ENCODE results near the gene CCDC3. TPM values are rescaled to one million over a fixed set of nuclear protein-coding genes. Genes with fewer than 3 reads are reported as not detected.

CCDC3 gene
- total and polyA plus RNA-seq, 2 of the 8 experiments (the other 6 are each of a cell fraction or from before 2014, with no cell fraction given), result 3.4 to 3.7 TPM

DNA sequence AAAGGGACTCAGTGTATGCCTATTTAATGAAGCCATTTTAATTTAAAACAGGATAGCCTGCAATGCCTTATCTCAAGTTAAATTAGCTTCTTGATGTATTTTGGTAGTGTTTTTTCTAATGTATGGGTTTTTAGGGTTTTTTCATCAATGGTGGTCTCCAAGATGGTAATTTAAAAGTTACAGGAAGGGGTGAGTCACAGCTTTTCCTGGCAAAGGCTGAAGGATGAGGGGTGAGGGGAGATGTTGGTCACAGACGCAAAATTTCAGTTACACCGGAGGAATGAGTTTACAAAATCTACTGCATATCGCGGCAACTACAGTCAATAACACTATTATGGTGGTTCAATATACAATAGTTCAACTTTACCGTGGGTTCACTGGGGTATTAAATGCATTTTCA, 31.6 kb downstream of the CCDC3 start:
- no peaks in the 10 kb centered on the region for H4K20me1 ChIP-seq (replicated peaks in 1 of 2; ENCODE audit: control insufficient read depth in 1 of 2, insufficient read depth in 2 of 2, low read length in 2 of 2)
- no peak for DNase-seq (ENCODE audit: low read depth in 1 of 2, low spot score in 2 of 2)
- no peak for TF ChIP-seq CBX5 (IDR thresholded peaks at IDR 0.05; ENCODE audit: low read depth, low read length)
- TF ChIP-seq PHF8 (conservative IDR thresholded peaks at IDR 0.05; ENCODE audit: low read depth, low read length), result no peak
- TF ChIP-seq GTF2F1 (IDR thresholded peaks at IDR 0.05; ENCODE audit: borderline replicate concordance, low read depth, low read length), result no peak
- no peak for TF ChIP-seq POLR2AphosphoS5 (IDR thresholded peaks at IDR 0.05; ENCODE audit: low read depth, low read length)
- no peak for TF ChIP-seq CEBPB (IDR thresholded peaks at IDR 0.05; ENCODE audit: low read depth, low read length)
- no peak for TF ChIP-seq EGR1 (IDR thresholded peaks at IDR 0.05; ENCODE audit: borderline replicate concordance, low read depth, low read length)
- no peak for TF ChIP-seq POLR2A (IDR thresholded peaks at IDR 0.05; ENCODE audit: control extremely low read depth in 1 of 2, low read depth in 2 of 2, low read length in 2 of 2)
- no peak for TF ChIP-seq HDAC6 (IDR thresholded peaks at IDR 0.05; ENCODE audit: low read depth, low read length)
- TF ChIP-seq ASH2L (IDR thresholded peaks at IDR 0.05; ENCODE audit: low read length), result no peak
- TF ChIP-seq YY1 (IDR thresholded peaks at IDR 0.05; ENCODE audit: low read depth, low read length), result no peak
- no peak for TF ChIP-seq ATF3 (IDR thresholded peaks at IDR 0.05; ENCODE audit: insufficient read depth, low read depth, low read length)
- no peak for TF ChIP-seq SUZ12 (IDR thresholded peaks at IDR 0.05; ENCODE audit: low read length)
- no peak for TF ChIP-seq TBP (IDR thresholded peaks at IDR 0.05; ENCODE audit: low read depth, low read length)
- TF ChIP-seq, protein P1, sequence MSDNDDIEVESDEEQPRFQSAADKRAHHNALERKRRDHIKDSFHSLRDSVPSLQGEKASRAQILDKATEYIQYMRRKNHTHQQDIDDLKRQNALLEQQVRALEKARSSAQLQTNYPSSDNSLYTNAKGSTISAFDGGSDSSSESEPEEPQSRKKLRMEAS (IDR thresholded peaks at IDR 0.05), result no peak
- no peak for TF ChIP-seq GABPA (IDR thresholded peaks at IDR 0.05; ENCODE audit: borderline replicate concordance, insufficient read depth, low read length)

More for the DNA sequence above, 31.6 kb downstream of the CCDC3 start:
- Histone ChIP-seq H3K56ac (replicated peaks; ENCODE audit: insufficient read length, low read depth, low read length) (no peak overlapping the region), H3K4me1 (replicated peaks in 1 of 4; ENCODE audit: control insufficient read depth in 3 of 4, insufficient read depth in 4 of 4, low read length in 3 of 4) (peaks cover 0 to 4% (median 0%) of the 10 kb centered on the region in 4 experiments; a peak in 1 of 7 replicates), H3K79me2 (ENCODE audit: control insufficient read depth in 1 of 2, insufficient read depth in 2 of 2, low read length in 2 of 2) (no peaks in the 10 kb centered on the region), H2BK120ac (replicated peaks; ENCODE audit: low read depth, low read length) (no peak overlapping the region), H3K23ac (ENCODE audit: insufficient read length) (no peak overlapping the region), H2AFZ (ENCODE audit: low read length) (no peak overlapping the region), H4K8ac (ENCODE audit: extremely low read depth, insufficient read depth, low read length) (no peak overlapping the region), H3K4me2 (ENCODE audit: insufficient read depth in 1 of 2, low read depth in 2 of 2, low read length in 2 of 2) (no peak overlapping the region), H2BK5ac (ENCODE audit: low read depth, low read length) (no peak overlapping the region), H3K27ac (ENCODE audit: low read depth, low read length) (no peak overlapping the region), H2BK12ac (ENCODE audit: low read depth, low read length) (no peak overlapping the region), H3K4me3 (ENCODE audit: extremely low read depth in 1 of 4, insufficient read depth in 2 of 4, low read depth in 3 of 4, low read length in 4 of 4) (no peak overlapping the region), H3K36me3 (ENCODE audit: control insufficient read depth in 2 of 4, insufficient read depth in 4 of 4, low read length in 3 of 4) (no peaks in the 10 kb centered on the region), H3K79me1 (ENCODE audit: low read depth, low read length) (no peaks in the 10 kb centered on the region), H3K18ac (ENCODE audit: extremely low read depth, low read length) (no peak overlapping the region), H3K14ac (ENCODE audit: insufficient read length) (no peak overlapping the region), H3K9me3 (ENCODE audit: insufficient read depth in 2 of 2, low read depth in 1 of 2, low read length in 1 of 2) (no peaks in the 10 kb centered on the region), H3K27me3 (replicated peaks in 1 of 4; ENCODE audit: control insufficient read depth in 3 of 4, extremely low read depth in 1 of 4, insufficient read depth in 3 of 4, low read length in 3 of 4) (no peaks in the 10 kb centered on the region), H4K91ac (replicated peaks; ENCODE audit: insufficient read length, low read length) (no peak overlapping the region), H2AK5ac (ENCODE audit: low read depth, low read length) (no peak overlapping the region), H2BK15ac (ENCODE audit: low read length) (no peak overlapping the region), H4K5ac (ENCODE audit: insufficient read length, low read depth, low read length) (no peak overlapping the region), H3K9ac (replicated peaks in 1 of 4; ENCODE audit: extremely low read depth in 1 of 4, low read depth in 3 of 4, low read length in 3 of 4) (no peak overlapping the region), H3K23me2 (ENCODE audit: low read depth, low read length) (no peaks in the 10 kb centered on the region), H3K4ac (replicated peaks; ENCODE audit: insufficient read length, low read depth, low read length) (no peak overlapping the region), H2BK20ac (ENCODE audit: low read length) (no peak overlapping the region)
- no peak for FAIRE-seq
- POLR2A ChIA-PET (ENCODE audit: partially characterized antibody), result interaction anchor here (0.6 kb wide), 1 partner anchor 37 kb away, joined by 3 read pairs; no protein-coding TSS in a partner anchor
- CTCF ChIA-PET (ENCODE audit: partially characterized antibody), result interaction anchor here (0.6 to 1.7 kb wide), 3 partner anchors 51 to 1103 kb away, joined by 3 read pairs; no protein-coding TSS in a partner anchor
- WGBS, 2 experiments (ENCODE audit: extremely low coverage in 1 of 2, insufficient coverage in 1 of 2, insufficient read length in 1 of 2, insufficient replicate concordance in 2 of 2, low coverage in 1 of 2, low lambda C conversion rate in 2 of 2, missing lambda C conversion rate in 1 of 2), result 94% methylated on average over 5 of the region's 5 CpGs; no CpG with 5 or more reads in 1 of the 2 experiments

All from H1 (cell line).